Measurements from ENCODE around the gene DHX34.
"Not testable (repeated sequence)": the region's sequence is repeated elsewhere in the genome, so short reads cannot be mapped to it uniquely, and the experiment has no call there.

The DHX34 gene

DNA sequence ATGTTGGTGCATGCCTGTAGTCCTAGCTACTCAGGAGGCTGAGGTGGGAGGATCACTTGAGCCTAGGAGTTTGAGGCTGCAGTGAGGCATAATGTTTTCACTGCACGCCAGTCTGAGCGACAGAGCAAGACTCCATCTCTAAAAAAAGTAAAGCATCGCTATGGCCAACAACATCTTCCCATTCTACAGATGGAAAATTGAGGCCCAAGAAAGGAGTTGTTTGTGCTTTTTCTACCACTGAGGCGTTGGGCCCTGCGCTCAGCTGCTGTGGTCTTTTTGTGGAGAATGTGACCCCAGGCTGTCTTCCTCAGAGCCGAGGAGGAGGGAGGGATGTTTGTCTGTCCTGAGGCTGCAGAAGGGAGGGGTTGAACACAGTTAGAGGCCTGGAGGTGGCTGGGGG is 17.6 kb upstream of the DHX34 start:
- TF ChIP-seq, protein P1, sequence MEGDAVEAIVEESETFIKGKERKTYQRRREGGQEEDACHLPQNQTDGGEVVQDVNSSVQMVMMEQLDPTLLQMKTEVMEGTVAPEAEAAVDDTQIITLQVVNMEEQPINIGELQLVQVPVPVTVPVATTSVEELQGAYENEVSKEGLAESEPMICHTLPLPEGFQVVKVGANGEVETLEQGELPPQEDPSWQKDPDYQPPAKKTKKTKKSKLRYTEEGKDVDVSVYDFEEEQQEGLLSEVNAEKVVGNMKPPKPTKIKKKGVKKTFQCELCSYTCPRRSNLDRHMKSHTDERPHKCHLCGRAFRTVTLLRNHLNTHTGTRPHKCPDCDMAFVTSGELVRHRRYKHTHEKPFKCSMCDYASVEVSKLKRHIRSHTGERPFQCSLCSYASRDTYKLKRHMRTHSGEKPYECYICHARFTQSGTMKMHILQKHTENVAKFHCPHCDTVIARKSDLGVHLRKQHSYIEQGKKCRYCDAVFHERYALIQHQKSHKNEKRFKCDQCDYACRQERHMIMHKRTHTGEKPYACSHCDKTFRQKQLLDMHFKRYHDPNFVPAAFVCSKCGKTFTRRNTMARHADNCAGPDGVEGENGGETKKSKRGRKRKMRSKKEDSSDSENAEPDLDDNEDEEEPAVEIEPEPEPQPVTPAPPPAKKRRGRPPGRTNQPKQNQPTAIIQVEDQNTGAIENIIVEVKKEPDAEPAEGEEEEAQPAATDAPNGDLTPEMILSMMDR (IDR thresholded peaks at IDR 0.05; ENCODE audit: low read length), result no peak
- TF ChIP-seq EZH2 (IDR thresholded peaks at IDR 0.05; ENCODE audit: borderline replicate concordance, low read length), result no peak
- no peak overlapping the region for H3K9ac ChIP-seq (ENCODE audit: low read length)
- no peaks in the 10 kb centered on the region for H3K79me2 ChIP-seq (ENCODE audit: insufficient read depth, low read length)
- H4K20me1 ChIP-seq (ENCODE audit: insufficient read depth, low read length), result no peaks in the 10 kb centered on the region
- no peaks in the 10 kb centered on the region for H3K9me3 ChIP-seq (ENCODE audit: low read length)
- no peaks in the 10 kb centered on the region for H3K9me2 ChIP-seq (ENCODE audit: low read depth, low read length)
- H3F3A ChIP-seq (ENCODE audit: insufficient read depth, low read length), result no peaks in the 10 kb centered on the region
- no peak overlapping the region for H2AFZ ChIP-seq (ENCODE audit: low read length)
- no peak overlapping the region for H3K4me2 ChIP-seq (ENCODE audit: low read length)
- no peak overlapping the region for H3K4me3 ChIP-seq (ENCODE audit: low read depth, low read length, poor library complexity, severe bottlenecking)
- H3K36me3 ChIP-seq (ENCODE audit: insufficient read depth, low read length), result no peaks in the 10 kb centered on the region
- peaks cover 2% of the 10 kb centered on the region for H3K4me1 ChIP-seq (ENCODE audit: insufficient read depth, low read length, severe bottlenecking)
- no peaks in the 10 kb centered on the region for H3K27me3 ChIP-seq (ENCODE audit: insufficient read depth, low read length)
- H3K27ac ChIP-seq (ENCODE audit: low read depth, low read length, poor library complexity, severe bottlenecking), result no peak overlapping the region

DNA sequence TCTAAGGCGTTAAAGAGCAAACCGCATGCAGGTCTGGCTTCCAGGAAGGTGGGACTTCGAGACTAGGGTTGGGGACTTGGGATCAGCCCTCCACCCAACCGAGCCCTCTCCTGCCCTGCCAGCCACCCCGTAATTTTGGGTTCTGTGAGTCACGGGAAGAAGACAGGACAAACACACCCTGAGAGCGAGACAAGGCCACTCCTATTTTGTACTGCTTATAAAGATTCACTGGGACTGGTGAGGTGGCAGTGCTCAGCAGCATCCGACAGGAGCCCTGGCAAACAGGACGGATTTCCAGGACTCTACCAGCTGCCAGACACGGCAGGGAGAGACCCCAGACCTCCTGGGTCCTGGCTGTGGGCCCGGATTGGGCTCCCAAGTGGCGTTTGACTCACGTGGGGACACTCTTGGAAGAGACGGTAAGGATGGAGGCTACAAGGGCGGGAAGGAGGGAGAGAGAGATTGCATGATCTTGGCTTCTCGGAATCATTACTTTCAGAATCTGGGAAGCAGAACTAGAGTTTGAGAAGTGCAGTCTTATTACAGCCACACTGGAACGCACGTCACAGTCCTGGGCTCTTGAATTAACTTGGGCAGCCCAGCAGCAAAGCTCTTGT is 17.1 kb upstream of the DHX34 start, which contains the start of gene C5AR2:
C5AR2 (plus strand) TSS at position 245 of the 617 bp plus-strand sequence. CDS start 8,625 bp downstream, outside the sequence.
- H4K20me1 ChIP-seq (ENCODE audit: insufficient read depth, low read length), result no peaks in the 10 kb centered on the region
- no peaks in the 10 kb centered on the region for H3K27me3 ChIP-seq (ENCODE audit: insufficient read depth, low read length)
- H3K36me3 ChIP-seq (ENCODE audit: insufficient read depth, low read length), result no peaks in the 10 kb centered on the region
- TF ChIP-seq, protein P1 (IDR thresholded peaks at IDR 0.05; ENCODE audit: low read length), result no peak
- no peak for TF ChIP-seq EZH2 (IDR thresholded peaks at IDR 0.05; ENCODE audit: borderline replicate concordance, low read length)
- H3K27ac ChIP-seq (ENCODE audit: low read depth, low read length, poor library complexity, severe bottlenecking), result no peak within 1 kb of the TSS
- peaks cover 5% of the 10 kb centered on the region for H3K4me1 ChIP-seq (ENCODE audit: insufficient read depth, low read length, severe bottlenecking)
- H3K79me2 ChIP-seq (ENCODE audit: insufficient read depth, low read length), result no peaks in the 10 kb centered on the region
- H3K4me3 ChIP-seq (ENCODE audit: low read depth, low read length, poor library complexity, severe bottlenecking), result no peak within 1 kb of the TSS
- no peak within 1 kb of the TSS for H3K9ac ChIP-seq (ENCODE audit: low read length)
- no peak within 1 kb of the TSS for H2AFZ ChIP-seq (ENCODE audit: low read length)
- H3K9me2 ChIP-seq (ENCODE audit: low read depth, low read length), result no peaks in the 10 kb centered on the region
- no peaks in the 10 kb centered on the region for H3K9me3 ChIP-seq (ENCODE audit: low read length)
- no peaks in the 10 kb centered on the region for H3F3A ChIP-seq (ENCODE audit: insufficient read depth, low read length)
- H3K4me2 ChIP-seq (ENCODE audit: low read length), result no peak within 1 kb of the TSS

DNA sequence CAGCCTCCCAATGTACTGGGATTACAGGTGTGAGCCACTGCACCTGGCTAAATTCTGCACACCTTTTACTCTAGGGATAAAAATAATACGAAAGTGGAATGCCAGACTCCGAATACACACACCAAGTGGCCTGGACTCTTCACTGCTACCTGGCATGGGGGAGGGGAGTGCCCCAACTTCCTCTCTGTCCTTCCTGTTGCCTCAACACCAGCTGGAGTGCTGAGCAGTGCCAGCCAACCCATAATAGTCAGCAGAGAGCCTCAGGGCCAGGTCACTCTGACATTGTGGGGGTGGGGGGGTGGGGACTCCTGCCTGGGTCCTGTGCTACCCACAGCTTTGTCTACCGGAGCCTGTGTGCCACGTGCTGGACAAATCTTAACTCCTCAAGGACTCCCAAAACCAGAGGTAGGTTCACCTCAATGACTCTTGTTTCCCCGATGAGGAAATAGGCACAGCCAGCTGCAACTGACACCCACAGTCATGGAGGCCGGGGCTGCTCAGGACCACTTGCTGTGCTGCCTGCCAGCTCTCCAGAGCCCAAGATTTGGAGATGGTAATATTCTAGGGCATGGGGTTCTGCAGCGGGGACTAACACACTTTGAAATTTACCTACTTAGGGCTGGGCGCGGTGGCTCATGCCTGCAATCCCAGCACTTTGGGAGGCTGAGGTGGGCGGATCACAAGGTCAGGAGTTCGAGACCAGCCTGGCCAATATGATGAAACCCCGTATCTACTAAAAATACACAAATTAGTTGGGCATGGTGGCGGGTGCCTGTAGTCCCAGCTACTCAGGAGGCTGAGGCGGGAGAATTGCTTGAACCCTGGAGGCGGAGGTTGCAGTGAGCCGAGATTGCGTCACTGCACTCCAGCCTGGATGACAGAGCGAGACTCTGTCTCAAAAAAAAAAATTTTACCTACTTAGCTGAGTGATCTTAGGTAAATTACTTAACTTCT is 12.1 kb upstream of the DHX34 start:
- H3K27ac ChIP-seq (ENCODE audit: low read depth, low read length, poor library complexity, severe bottlenecking); H3K4me2 ChIP-seq (ENCODE audit: low read length); H3K9me3 ChIP-seq (ENCODE audit: low read length); H4K20me1 ChIP-seq (ENCODE audit: insufficient read depth, low read length); H3K4me3 ChIP-seq (ENCODE audit: low read depth, low read length, poor library complexity, severe bottlenecking); H3K9ac ChIP-seq (ENCODE audit: low read length); H3K9me2 ChIP-seq (ENCODE audit: low read depth, low read length); H2AFZ ChIP-seq (ENCODE audit: low read length); H3K27me3 ChIP-seq (ENCODE audit: insufficient read depth, low read length); H3K79me2 ChIP-seq (ENCODE audit: insufficient read depth, low read length); H3F3A ChIP-seq (ENCODE audit: insufficient read depth, low read length); H3K4me1 ChIP-seq (ENCODE audit: insufficient read depth, low read length, severe bottlenecking); H3K36me3 ChIP-seq (ENCODE audit: insufficient read depth, low read length): not testable (repeated sequence)

Measured in OCI-LY1 (cell line).